Fibroblast of skin of left biceps (primary cell): ENCODE data around the gene SBF2.
"Not testable (repeated sequence)": the region's sequence is repeated elsewhere in the genome, so short reads cannot be mapped to it uniquely, and the experiment has no call there.

Experiments used
- DNase-seq, 2 experiments: peaks; one replicate each; pipeline ENCODE4 v3.0.0-alpha.2; 2013; ENCODE audit warnings: low read depth in 2 of 2

Gene SBF2

GRCh38 chr11:10019906-10020682 is 273.9 kb downstream of the SBF2 start:
- no peak for DNase-seq

GRCh38 chr11:10017911-10018310 is 276.1 kb downstream of the SBF2 start:
- no peak for DNase-seq

- no peak for DNase-seq
Observed at GRCh38 chr11:10017050-10017449, 277.0 kb downstream of the SBF2 start.

GRCh38 chr11:10012068-10012467 is 282.0 kb downstream of the SBF2 start:
- no peak for DNase-seq

- DNase-seq = no peak
Observed at GRCh38 chr11:10005955-10006525, 288.0 kb downstream of the SBF2 start.

- no peak for DNase-seq
Observed at GRCh38 chr11:10004526-10005113, 289.4 kb downstream of the SBF2 start.

- DNase-seq = no peak
Observed at GRCh38 chr11:10002221-10002620, 291.8 kb downstream of the SBF2 start.

- no peak for DNase-seq
Observed at GRCh38 chr11:9992306-9992705, 301.7 kb downstream of the SBF2 start.

- DNase-seq = no peak
Observed at GRCh38 chr11:9990221-9990973, 303.6 kb downstream of the SBF2 start.

- not testable (repeated sequence) for DNase-seq
Observed at GRCh38 chr11:9987303-9987702, 306.7 kb downstream of the SBF2 start.

GRCh38 chr11:9982796-9983579 is 311.0 kb downstream of the SBF2 start:
- no peak for DNase-seq

GRCh38 chr11:9982127-9982795 is 311.8 kb downstream of the SBF2 start:
- no peak for DNase-seq

GRCh38 chr11:9980931-9981330 is 313.1 kb downstream of the SBF2 start:
- DNase-seq = no peak

GRCh38 chr11:9977554-9977953 is 316.5 kb downstream of the SBF2 start:
- DNase-seq = no peak

GRCh38 chr11:9974375-9974774 is 319.6 kb downstream of the SBF2 start:
- no peak for DNase-seq

GRCh38 chr11:9973921-9974320 is 320.1 kb downstream of the SBF2 start:
- no peak for DNase-seq

- DNase-seq = peak; percentile 46
Observed at GRCh38 chr11:9972989-9973388, 321.0 kb downstream of the SBF2 start.

- no peak for DNase-seq
Observed at GRCh38 chr11:9971894-9972293, 322.1 kb downstream of the SBF2 start.

GRCh38 chr11:9969068-9969467 is 325.0 kb downstream of the SBF2 start:
- no peak for DNase-seq

- no peak for DNase-seq
Observed at GRCh38 chr11:9962722-9963121, 331.3 kb downstream of the SBF2 start.

- DNase-seq = no peak
Observed at GRCh38 chr11:9957072-9957471, 336.9 kb downstream of the SBF2 start.
